NCI-H2171 treated with DMSO at 0.1 percent for 48 hours (cell line): Measurements from ENCODE around the gene P2RY14.

ENCODE experiments used
- DNase-seq: peaks from one replicate; lab custom pipeline; 2025; lab: John Stamatoyannopoulos, UW

Gene P2RY14

GRCh38 chr3:151216641-151217607, 61.4 kb downstream of the P2RY14 start:
- no peak for DNase-seq

DNA sequence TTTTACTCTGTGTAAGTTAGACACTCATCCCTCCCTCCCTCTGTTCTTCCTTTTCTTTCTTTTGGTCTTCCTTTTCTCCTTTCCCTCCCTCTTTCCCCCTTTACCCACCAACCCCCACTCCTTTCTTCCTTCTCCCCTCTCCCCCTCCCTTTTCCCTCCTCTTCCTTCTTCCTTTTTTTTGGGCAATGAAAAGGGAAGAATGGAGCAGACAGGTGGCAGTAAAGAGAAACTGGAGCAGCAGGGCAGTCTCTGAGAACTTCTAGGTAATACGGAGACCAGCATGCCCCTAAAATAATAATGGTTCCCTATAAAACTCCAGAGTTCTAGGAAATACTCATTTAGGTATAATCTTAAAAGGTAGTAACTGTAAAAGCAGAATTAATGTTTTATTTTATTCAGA, 63.9 kb downstream of the P2RY14 start:
- no peak for DNase-seq

DNA sequence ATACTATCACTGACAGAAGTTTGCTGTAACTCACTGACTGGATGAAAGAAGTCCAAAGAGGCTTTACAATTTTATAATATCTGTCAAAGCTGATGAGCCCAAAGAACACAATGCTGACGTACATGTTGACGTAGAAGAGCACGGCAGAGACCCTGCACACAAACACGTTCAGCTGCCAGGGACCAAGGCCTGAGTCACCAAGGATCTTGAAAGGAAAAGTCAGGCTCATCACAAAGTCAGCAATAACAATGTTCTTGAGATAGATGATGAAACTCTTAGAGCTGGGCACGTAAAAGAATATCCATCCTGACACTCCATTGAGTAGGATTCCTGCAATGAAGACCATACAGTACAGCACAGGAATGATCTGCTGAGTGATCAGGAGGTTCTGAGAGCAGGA, 64.5 kb downstream of the P2RY14 start:
- no peak for DNase-seq

DNA sequence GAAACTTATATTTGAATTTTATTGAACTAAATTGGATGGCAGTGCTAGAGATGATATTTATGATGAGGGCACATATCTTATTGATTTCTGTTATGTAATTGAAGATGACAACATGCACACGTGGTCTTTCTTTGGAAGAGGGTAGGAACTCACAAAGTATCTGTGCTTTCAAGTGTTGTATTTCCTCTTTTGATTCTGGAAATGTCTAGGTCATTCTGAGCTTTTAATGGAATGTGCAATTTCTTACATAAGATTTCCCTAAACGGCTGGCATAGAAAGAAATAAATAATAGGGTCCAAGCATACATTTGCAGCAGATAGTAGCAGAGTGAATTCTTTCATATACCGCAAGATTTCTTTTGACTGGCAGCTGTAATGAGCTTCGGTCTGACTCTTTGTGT, 65.2 kb downstream of the P2RY14 start:
- no peak for DNase-seq

DNA sequence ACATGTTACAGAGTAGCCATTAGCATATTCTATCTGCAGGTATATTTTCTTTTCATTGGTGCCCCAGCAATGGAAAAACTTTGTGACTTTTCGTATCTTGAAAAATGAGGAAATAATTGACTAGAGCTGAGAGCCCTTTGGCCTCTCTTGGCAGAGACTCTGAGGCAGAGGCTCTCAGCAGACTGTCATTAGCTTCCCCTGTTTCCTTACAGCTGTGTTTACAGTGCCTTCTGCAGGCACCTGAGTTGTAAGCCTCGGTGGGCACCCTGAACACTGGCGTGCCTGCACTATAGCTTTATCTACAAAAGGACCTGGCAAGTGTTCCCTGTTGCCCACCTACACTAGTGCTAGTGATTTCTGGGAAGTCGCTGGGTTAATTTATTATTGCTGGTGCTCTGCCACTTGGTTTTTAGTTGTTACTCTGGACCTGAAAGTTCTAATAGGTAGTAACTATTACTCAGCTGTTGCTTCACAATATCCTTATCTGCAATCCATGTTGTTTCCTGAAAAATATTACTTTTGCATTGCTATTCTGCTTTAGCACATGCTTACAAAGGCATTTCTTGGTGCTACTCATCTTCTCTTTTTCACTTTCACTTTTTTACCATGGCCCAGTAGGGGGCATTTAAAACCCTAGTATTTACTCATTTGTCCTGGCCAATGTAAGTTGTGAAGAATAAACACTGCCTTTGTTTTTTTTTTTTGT, 67.5 kb downstream of the P2RY14 start:
- DNase-seq: no peak

DNA sequence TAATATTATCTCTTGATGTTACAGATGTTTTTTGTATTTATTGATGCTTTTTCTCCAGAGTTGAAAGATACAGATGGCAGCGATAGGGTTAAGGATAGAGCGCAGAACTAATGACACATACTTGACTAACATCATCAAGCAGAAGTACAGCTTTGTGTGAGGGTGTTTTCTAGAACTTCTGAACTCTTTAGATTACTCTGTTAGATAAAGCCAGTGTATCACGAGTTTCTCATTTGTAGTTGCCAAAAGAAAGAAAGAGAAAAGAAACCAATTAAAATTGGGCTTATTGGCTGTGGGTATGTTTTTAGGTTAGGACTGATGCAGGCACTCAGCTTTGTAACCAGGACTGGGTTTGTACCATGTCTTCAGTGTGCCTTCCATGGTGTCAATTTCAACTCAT, 68.7 kb downstream of the P2RY14 start:
- DNase-seq: no peak

DNA sequence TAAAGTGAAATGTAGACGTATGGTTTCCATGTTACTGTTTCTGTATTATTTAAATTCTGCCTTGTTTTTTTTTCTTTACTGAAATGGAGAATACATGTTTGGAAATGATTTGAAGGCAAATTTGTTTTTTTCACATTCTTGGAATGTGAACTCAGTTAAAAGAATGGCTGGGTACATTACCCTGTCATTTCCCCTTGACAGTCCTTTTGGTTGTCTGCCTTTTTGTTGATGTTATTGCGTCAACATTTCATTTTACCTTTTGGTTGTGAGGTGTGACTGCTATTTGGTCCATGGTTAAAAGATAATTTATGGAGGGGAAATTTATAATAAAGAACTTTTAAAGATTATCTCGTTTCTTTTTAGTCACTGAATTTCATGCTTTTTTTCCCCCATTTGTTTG, 72.1 kb downstream of the P2RY14 start:
- DNase-seq: no peak

- DNase-seq: no peak
Observed at GRCh38 chr3:151205482-151205881, 72.9 kb downstream of the P2RY14 start.

DNA sequence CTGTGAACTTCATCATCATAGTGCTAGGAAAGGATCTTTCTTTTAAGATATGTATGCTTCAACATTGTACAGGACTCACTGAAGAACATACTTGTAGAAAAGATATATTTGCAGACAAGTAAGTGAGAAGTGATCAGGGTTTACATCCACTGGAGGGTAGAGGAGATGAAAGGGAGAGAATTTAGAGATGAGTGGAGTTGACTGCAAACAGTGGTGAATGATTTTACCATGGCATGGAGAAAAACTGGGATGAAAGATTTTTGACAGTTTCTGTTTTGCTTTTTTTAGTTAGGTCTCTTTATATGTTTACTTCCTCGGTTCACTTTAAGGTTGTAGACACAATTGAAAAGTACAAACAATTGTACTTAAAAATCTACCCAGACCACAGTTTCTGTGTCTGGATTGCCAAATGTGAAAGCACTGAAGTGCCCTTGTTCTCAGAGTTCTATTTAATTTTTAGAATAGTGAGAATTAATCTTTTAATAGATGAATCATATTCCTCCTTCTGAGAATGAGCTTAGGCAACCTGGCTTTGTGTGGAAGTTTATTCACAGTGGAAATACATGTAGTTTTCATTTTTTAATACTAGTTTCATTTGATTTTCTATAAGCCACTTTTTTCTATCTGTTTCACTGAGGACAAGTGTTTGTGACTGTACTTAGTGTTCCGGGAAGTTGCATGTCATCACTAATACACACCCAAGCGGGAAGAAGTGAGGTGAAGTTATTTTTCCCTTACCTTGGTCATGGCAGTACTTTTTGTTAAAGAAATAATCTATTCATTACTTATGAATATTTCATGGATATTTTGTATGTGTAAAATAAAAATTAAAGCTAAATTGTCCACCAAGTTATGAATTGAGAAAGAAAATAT, 73.6 kb downstream of the P2RY14 start:
- no peak for DNase-seq

- DNase-seq: no peak
Observed at GRCh38 chr3:151203051-151203420, 75.3 kb downstream of the P2RY14 start, which contains the start of gene GPR171. Gene GPR171, minus strand, starts transcription at chr3:151203216. Its CDS starts 3,830 bp downstream, at chr3:151199386.

DNA sequence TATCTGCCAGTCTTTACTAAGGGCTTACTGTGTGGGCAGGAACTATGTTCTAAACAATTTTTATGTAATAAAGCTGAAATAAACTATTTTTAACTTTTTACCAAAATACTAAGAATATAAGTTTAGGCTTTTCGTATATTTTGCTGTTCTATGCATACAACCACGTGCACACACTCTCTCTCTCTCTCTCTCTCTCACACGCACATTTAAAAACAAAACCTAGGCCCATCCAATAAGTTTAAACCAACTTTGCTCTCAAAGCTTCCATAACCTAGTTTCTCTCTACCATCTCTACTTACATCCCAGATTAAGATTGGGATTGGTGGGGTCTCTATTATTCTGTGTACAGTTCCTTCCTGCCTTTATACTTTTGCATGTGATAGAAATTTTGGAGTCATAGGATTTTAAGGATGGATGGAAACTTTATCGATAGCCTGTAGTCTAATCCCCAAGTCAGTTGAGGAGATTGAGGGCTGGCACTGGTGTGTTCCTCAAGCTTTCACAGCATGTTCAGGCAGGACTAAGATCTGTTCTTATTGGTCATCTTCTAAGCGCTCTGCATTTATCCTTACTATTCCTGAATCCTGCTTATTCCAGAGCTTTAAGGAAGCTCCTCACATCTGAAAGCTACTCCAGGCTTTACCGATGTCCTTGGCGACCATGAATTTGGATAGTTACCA, 77.2 kb downstream of the P2RY14 start:
- DNase-seq: no peak

DNA sequence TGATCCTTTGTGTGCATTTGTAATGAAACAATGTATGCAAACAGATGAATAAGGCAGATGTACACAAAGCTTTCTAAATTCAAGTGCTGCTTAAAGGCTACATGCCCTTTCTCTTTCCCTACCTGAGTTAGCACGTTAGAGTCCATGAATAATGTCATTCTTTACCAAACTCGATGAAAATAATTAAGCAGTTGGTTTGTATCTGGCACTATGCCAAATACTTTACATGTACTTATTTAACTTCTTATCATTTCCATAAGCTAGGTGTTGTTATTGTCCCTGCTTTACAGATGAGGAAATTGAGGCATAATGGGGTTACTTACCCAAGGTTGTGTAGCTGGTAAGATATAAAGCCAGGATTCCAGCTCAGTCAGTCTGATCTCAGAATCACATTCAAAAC, 77.8 kb downstream of the P2RY14 start:
- DNase-seq: no peak

DNA sequence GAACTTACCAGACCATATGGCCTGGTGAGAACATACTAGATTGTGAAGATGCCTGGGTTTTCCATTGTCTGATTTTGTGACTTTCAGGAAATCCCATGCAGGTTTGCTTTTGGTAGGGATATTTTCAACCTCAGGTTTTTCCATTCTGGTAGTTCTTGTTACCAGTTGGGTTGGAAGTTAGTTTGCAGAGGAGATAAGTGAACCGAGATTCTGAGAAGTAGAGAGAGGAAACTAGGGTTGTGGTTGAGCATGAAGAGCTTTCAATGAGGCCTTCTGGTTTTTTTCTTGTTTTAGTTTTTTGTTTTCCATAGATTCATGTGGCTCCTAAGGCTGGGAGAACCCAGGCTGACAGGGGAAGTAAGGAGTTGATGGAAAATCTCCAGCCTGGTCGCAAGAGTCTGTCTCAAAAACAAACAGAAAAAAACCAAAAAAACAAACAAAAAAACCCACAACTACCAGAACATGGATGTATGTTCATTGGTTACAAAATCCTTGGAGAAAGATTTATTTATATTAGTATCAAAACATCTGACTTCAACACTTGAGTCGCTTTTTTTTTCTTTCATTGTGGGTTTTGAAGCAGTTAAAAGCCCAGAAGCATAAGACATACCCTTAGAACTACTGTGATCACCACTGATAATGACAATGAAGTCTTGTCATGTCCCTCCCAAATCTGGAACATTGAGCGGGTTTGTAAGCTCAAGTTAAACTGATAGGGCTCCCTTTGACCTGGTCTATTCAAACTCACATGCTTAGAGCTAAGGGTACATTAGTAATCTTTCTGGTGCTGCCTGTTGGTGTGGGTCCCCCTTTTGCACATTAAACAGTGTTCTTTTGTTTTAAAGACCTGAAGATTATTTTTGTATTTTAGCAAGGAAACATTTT, 78.5 kb downstream of the P2RY14 start:
- DNase-seq: no peak

DNA sequence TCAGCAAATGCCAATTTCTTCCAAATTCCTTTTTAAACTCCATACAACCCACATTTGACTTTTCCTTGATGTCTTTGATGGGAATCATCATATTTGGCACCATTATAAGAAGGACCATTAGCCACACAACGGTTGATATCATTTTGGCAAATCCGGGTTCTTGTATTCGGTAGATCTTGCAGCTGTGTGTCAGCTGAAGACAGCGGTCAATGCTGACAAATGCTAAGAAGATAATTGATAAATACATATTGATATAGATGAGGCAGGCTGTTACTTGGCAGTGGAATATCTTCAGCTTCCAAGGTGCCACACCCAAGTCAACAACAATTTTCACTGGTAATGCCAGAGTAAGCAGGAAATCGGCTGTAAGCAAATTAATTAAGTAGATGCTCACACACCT, 79.5 kb downstream of the P2RY14 start:
- no peak for DNase-seq

DNA sequence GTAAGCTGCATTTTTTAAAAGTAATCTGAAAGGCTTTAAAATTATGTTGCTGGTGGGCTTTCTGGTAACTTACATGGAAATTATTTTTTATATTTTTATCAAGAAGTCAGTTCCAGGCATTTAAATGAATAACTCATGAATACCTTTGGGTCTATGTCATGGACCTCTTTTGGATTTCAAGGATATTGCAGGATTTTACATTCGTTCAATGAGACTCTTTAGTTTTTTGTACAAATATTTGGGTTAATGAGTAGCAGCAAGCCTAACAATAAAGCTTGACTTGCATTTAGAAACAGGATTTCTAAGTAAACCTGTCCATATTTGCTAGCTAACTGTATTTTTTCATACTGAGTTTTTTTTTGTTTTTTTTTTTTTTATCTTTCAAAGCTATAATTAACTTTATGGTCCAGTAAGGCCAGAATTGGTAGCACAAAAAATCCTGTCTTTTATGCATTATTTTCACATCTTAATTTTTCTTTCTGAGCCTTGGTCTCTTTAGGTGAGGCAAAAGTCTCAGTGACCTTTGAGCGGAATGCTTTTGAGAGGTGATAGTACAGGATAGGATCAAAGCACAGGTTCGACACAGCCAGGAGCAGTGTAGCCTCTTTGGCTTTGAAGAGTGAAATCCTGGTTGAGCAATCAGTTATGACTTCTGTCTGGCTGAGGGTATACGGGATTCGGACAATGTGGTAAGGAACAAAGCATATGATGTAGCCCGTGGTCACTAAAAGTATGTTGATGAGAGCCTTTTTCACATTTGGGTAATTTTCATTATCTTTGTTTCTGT, 80.2 kb downstream of the P2RY14 start:
- no peak for DNase-seq

- no peak for DNase-seq
Observed at GRCh38 chr3:151197228-151197627, 81.1 kb downstream of the P2RY14 start.

DNA sequence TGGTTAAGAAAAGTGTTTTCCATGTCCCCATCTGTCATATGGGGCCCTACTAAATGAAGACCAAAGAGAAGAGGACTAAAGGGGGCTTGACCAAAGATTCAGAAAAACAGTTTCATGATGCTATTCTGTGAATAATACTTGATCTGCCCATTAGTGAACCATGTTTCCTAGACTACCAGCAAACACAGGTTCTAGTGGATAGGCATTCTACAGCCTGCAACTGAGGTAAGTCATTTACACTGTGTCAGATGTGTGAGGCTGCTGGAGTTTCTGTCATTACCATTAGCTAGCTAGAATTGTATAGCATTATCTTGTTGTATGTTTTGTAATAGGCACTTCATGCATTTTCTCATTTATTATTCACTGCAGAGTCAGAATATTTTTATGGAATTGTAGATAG, 81.9 kb downstream of the P2RY14 start:
- no peak for DNase-seq

- no peak for DNase-seq
Observed at GRCh38 chr3:151195826-151196225, 82.5 kb downstream of the P2RY14 start.

GRCh38 chr3:151192545-151192944, 85.8 kb downstream of the P2RY14 start:
- DNase-seq: no peak

GRCh38 chr3:151191095-151191494, 87.2 kb downstream of the P2RY14 start:
- DNase-seq: no peak
